ENCODE measurements around the gene KCNIP1. TPM values are rescaled to one million over a fixed set of nuclear protein-coding genes. Genes with fewer than 3 reads are reported as not detected.

Gene KCNIP1
- total RNA-seq, 1 experiment from 2014 or later, result not detected

- no TSS peak for BruUV-seq (replicated peaks)
- Mint-ChIP-seq H3K27ac (ENCODE audit: unreplicated experiment) (no peak overlapping the region), H3K9me3 (ENCODE audit: low read depth, unreplicated experiment) (no peaks in the 10 kb centered on the region), H3K4me3 (ENCODE audit: low read depth, unreplicated experiment) (no peak overlapping the region), H3K36me3 (ENCODE audit: insufficient read depth, unreplicated experiment) (no peaks in the 10 kb centered on the region), H3K4me1 (ENCODE audit: low read depth, unreplicated experiment) (no peaks in the 10 kb centered on the region), H3K27me3 (ENCODE audit: unreplicated experiment) (peaks cover 100% of the 10 kb centered on the region)
- no peak for DNase-seq
- TF ChIP-seq CTCF (IDR thresholded peaks at IDR 0.05; ENCODE audit: unreplicated experiment), result no peak
- CTCF ChIA-PET, result interaction anchor here (0.6 to 0.8 kb wide), 2 partner anchors 9 to 14 kb away, joined by 3 read pairs; no protein-coding TSS in a partner anchor
- intact Hi-C loops (cut with micrococcal nuclease; ENCODE audit: unreplicated experiment), result no loop called here
These were observed 94.1 kb downstream of the KCNIP1 start for GRCh38 chr5:170597872-170598271.

- DNase-seq, result no peak
- Mint-ChIP-seq H3K9me3 (ENCODE audit: low read depth, unreplicated experiment) (no peaks in the 10 kb centered on the region), H3K36me3 (ENCODE audit: insufficient read depth, unreplicated experiment) (no peaks in the 10 kb centered on the region), H3K4me3 (ENCODE audit: low read depth, unreplicated experiment) (no peak overlapping the region), H3K4me1 (ENCODE audit: low read depth, unreplicated experiment) (no peaks in the 10 kb centered on the region), H3K27me3 (ENCODE audit: unreplicated experiment) (peaks cover 97% of the 10 kb centered on the region), H3K27ac (ENCODE audit: unreplicated experiment) (no peak overlapping the region)
- TF ChIP-seq CTCF (IDR thresholded peaks at IDR 0.05; ENCODE audit: unreplicated experiment), result no peak
- intact Hi-C loops (cut with micrococcal nuclease; ENCODE audit: unreplicated experiment), result no loop called here
- BruUV-seq (replicated peaks), result no TSS peak
- CTCF ChIA-PET, result no interaction called here
These were observed 95.9 kb downstream of the KCNIP1 start for GRCh38 chr5:170599756-170600155.

GRCh38 chr5:170601619-170602018, 97.8 kb downstream of the KCNIP1 start:
- H3K4me1 Mint-ChIP-seq (ENCODE audit: low read depth, unreplicated experiment), result no peaks in the 10 kb centered on the region
- no peak for TF ChIP-seq CTCF (IDR thresholded peaks at IDR 0.05; ENCODE audit: unreplicated experiment)
- H3K4me3 Mint-ChIP-seq (ENCODE audit: low read depth, unreplicated experiment), result no peak overlapping the region
- no peak overlapping the region for H3K27ac Mint-ChIP-seq (ENCODE audit: unreplicated experiment)
- no TSS peak for BruUV-seq (replicated peaks)
- CTCF ChIA-PET, result no interaction called here
- DNase-seq, result no peak
- intact Hi-C loops (cut with micrococcal nuclease; ENCODE audit: unreplicated experiment), result no loop called here
- peaks cover 97% of the 10 kb centered on the region for H3K27me3 Mint-ChIP-seq (ENCODE audit: unreplicated experiment)
- no peaks in the 10 kb centered on the region for H3K36me3 Mint-ChIP-seq (ENCODE audit: insufficient read depth, unreplicated experiment)
- H3K9me3 Mint-ChIP-seq (ENCODE audit: low read depth, unreplicated experiment), result no peaks in the 10 kb centered on the region

GRCh38 chr5:170603109-170603508, 99.3 kb downstream of the KCNIP1 start:
- no peaks in the 10 kb centered on the region for H3K4me1 Mint-ChIP-seq (ENCODE audit: low read depth, unreplicated experiment)
- no peak overlapping the region for H3K27ac Mint-ChIP-seq (ENCODE audit: unreplicated experiment)
- no peaks in the 10 kb centered on the region for H3K36me3 Mint-ChIP-seq (ENCODE audit: insufficient read depth, unreplicated experiment)
- CTCF ChIA-PET, result interaction anchor here (0.7 to 1.2 kb wide), 6 partner anchors 20 to 1845 kb away, joined by 3 to 15 read pairs (median 6); no protein-coding TSS in a partner anchor
- intact Hi-C loops (cut with micrococcal nuclease; ENCODE audit: unreplicated experiment), result no loop called here
- no peak for TF ChIP-seq CTCF (IDR thresholded peaks at IDR 0.05; ENCODE audit: unreplicated experiment)
- H3K4me3 Mint-ChIP-seq (ENCODE audit: low read depth, unreplicated experiment), result no peak overlapping the region
- H3K9me3 Mint-ChIP-seq (ENCODE audit: low read depth, unreplicated experiment), result no peaks in the 10 kb centered on the region
- H3K27me3 Mint-ChIP-seq (ENCODE audit: unreplicated experiment), result peaks cover 97% of the 10 kb centered on the region
- no peak for DNase-seq
- BruUV-seq (replicated peaks), result no TSS peak
